Muscle of back (tissue), 11 donors: ENCODE results near the gene USP22. TPM values are rescaled to one million over a fixed set of nuclear protein-coding genes. Genes with fewer than 3 reads are reported as not detected.
"Not testable (repeated sequence)": the region's sequence is repeated elsewhere in the genome, so short reads cannot be mapped to it uniquely, and the experiment has no call there.

Experiments used
- DNase-seq, 3 donors: peaks; one replicate each; pipeline versions ENCODE4 v3.0.0 to v3.0.0-alpha.2; 2013
- polyA plus RNA-seq, 10 donors: library from polyadenylated mRNA; unstranded; fragments of 120-200 nt; gene quantifications; one replicate each; pipeline ENCODE4 v1.2.1, GENCODE V29; 2013; ENCODE audit not compliant: insufficient read length in 10 of 10

Gene USP22
- polyA plus RNA-seq, 10 donors = 135 to 203 (median 155) TPM

DNA sequence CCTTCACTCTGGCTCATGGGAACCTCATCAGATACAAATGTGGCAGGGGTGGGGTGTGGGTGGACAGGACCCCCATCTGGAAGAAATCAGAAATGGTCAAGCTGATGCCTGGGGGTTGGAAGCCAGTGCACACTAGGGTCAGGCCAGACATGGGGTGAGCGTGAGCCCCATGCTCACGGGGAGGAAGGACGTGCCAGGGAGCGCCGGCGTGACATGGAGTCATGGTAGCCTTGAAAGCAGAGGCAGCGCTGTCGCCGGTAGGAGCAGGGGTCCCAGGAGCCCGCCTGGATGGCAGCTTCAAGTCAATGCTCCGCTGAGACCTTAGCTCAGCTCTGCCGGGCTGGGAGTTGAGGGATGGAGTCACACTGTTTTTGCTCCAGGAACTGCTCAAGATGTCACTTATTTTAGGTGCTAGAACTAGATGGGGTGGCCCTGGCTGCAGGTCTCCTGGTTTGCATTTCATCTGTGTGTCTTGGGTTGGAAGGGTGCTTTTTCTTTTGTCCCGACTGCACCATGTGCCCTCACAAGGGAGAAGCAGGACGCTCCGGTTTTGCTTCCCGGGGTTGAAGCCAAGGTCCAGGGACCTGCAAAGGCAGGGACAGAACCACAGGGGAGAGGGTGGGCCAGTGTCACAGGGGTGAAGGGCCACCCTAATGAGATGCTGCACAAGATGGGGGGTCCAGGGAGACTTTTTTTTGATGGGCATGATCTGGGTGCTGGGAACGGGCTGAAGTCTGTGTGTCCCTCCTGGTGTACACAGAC is 51.4 kb downstream of the USP22 start:
- DNase-seq = no peak

DNA sequence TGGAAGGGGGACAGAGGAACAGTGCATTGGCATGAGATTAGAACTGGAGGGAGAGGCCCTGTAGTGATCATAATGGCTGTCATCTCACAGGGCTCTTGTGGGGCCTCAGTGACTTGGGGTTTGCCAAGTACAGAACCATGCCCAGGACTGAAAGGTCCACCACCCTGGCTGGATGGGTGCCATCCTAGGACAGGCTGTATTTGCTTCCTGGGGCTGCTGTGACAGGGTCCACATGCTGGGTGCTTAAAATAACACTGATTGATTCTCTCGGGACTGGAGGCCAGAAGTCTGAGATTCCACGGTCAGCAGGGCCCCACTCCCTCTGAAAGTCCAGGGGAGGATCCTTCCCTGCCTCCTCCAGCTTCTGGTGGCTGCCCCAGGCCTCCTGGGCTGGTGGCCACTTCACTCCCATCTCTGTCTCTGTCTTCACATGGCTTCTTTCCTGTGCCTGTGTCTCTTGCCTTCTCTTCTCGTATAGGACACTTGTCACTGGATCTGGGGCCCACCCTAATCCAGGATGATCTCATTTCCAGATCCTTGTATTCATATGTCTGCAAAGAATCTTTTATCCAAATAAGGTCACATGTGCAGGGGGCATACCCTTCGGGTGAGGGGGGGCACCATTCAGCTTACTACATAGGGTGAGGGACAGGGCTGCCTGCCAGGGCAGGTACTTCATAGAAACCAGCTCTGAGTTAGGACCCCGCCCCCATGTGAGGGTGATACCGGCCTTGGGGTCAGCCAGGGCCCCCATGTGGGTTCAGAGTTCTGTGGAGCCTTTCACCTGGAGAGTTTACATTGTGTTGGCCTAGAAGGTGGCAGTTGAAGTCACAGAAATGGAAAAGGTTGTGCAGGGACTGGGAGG is 52.6 kb downstream of the USP22 start:
- no peak for DNase-seq

- DNase-seq = no peak
These were observed 53.3 kb downstream of the USP22 start for GRCh38 chr17:20989481-20989880.

DNA sequence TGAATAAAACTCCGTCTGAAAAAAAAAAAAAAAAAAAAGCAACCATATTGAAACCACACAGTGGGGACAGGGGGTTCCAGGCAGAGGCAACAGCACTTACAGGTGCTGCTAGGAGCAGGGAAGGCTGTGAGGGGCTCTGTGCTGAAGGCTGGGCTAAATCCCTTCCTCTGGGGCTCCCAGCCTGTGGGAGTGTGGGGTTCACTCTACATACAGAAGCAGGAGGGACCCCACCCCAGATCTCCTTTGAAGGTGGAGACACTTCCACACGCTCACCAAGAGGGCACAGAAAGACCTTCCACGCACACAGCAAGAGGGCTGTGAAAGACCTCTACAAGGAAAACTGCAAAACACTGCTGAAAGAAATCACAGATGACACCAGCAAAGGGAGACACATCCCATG is 53.9 kb downstream of the USP22 start:
- no peak for DNase-seq

DNA sequence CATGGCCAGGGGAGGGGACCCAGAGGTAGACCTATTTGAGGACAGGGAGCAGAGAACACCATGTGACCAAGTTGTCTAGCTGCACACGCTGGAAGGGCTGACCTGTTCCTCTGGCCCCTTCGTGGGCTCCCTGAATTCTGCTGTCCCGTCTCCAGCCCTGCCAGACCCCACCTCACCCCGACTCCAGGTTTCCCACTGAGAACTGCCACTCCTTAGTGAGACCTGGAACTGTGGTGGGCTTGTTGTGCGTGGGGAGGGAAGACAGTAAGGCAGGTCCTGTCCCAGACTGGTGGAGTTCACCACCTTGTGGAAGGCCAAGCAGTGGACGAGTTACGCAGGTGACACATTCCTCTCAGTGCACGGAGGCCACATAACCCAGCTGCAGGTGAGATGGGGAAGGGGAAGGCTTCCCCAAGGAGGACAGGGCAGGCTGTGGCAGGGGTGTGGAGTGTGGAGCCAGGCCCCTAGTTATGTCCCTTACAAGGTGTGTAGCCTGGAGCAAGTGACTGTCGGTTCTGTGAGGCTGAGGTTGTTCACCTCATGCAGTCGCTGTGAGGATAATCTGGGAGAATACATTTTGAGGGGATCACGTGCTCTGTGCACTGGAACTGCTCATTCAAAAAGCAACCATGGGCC is 54.7 kb downstream of the USP22 start:
- DNase-seq = no peak

- no peak for DNase-seq
These were observed 55.3 kb downstream of the USP22 start for GRCh38 chr17:20987511-20987910.

DNA sequence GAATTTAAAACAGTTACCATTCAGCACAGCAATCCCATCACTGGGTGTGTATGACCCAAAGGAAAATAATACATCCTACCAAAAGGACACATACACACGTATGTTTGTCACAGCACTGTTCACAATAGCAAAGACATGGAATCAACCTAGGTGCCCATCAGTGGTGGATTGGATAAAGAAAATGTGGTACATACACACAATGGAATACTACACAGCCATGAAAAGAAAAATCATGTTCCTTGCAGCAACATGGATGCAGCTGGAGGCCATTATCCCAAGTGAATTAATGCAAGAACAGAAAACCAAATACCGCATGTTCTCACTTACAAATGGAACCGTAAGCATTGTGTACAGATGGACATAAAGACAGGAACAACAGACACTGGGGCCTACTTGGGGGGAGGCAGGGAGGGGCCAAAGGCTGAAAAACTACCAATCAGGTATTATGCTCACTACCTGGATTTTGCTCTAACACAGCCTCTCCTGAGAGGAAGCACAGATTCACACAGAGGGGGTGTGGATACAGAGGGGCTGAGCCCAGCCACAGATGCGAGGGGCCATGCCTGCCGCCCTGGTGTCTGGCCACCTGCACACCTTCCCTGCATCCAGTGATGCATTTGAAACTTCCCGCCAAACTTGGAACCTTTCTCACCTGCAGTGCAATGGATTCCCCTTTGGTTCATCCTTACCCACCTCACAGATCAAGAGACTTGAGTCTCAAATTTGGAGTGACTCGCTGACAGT is 55.9 kb downstream of the USP22 start:
- DNase-seq = no peak

DNA sequence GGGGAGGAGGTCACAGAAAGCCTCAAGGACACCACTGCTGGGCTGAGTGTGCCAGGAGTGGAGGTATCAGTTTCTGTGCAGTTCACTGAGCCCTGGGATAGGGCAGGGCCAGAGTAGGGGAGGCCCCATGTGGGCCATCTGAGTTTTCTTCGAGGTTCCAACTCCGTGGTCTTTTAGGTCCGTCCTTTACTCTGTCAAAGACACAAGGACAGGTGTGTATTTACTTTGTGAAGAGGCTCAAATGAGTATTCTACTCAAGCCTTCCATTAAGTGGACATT is 59.5 kb downstream of the USP22 start:
- no peak for DNase-seq

- DNase-seq = no peak
These were observed 60.0 kb downstream of the USP22 start for GRCh38 chr17:20982589-20983358.

DNA sequence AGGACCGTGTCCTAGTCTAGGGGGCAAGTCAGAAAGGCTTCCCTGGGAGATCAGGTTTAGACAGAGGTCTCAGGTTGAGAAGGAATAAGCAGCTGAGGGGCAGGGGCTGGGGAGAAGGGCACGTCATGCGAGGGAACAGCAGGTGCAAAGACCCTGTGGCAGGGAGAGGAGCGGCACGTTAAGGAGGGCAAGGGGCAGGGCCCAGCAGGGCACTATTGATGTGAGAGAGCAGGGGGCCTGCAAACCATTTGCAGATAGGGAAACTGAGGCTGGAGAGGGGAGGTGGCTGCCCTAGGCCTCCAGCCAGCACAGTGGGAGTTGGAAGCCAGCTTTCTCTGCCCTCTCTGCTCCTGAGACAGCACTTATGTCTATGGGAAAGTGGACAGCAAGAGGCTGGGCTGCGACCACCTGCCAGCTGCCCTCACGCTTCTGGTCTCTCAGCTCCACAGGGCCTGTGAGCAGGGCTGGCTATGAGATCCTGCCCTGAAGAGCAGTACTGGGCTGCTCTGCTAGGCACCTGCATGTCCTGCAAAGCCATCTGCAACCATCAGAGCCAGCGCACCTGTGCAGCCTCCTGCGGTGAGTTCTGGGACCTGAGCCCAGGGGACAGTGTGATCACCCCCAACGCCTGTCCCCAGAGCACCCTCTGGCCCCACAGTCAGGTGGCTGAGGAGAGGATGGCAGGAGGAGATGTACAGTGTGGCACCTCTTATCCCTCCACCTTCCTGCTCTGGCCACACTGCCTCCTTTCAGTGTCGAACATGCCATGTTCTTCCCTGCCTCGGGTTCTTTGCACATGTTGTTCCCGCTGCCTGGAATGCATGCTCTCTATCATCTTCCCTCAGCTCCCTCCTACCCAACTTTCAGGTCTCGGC is 61.5 kb downstream of the USP22 start:
- DNase-seq = no peak

DNA sequence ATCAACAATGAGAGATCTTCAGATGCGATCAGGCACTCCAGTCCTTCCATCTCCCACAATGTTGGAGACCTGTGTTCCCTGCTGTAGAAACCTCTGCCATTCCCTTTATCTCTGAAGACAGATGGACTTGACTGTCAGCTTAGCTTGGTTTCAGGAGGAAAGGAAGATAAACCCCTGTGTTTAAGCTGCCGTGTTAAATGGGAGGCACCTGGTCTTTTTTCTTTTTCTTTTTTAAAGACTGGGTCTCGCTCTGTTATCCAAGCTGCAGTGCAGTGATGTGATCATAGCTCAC is 63.1 kb downstream of the USP22 start:
- no peak for DNase-seq

DNA sequence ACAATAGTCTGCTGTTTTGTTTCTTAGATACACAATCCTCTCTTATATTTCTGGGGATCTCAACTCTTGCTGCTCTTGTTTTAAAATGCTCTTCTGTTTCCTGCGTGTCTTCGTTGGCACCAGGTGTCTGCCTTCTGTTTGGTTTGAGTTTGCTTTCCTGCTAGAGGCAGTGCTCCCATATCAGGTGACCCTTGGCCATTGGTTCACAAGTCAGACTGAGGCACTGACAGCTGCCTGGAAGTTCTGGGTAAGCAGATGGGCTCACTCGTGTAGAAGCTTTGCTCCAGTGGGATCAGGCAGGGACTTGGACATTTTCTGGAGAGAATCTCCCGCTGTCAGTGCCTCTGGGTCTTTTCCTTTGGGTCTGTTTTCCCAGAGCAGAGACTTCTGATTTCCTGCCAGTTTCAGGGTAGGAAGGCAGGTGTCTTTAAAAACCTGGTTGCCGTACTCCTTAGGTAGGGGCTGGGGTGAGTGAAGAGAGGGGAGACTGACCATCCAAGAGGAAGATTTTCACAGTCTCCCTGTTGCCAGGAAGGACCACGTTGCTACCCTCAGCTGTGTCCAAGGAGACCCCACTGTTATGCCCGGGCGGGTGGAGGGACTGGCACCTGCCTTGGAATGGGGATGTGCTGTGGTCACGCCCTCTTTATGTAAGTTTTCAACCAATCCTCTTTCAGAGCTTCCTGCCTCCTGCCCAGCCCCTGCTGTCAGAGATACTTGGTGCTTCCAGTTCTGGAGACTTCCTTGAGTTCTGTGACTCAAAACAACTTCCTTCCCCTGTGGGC is 63.6 kb downstream of the USP22 start:
- DNase-seq = not testable (repeated sequence)

GRCh38 chr17:20977609-20978253 is 65.1 kb downstream of the USP22 start:
- DNase-seq = peak in 1 of 3 donors; percentile 38

DNA sequence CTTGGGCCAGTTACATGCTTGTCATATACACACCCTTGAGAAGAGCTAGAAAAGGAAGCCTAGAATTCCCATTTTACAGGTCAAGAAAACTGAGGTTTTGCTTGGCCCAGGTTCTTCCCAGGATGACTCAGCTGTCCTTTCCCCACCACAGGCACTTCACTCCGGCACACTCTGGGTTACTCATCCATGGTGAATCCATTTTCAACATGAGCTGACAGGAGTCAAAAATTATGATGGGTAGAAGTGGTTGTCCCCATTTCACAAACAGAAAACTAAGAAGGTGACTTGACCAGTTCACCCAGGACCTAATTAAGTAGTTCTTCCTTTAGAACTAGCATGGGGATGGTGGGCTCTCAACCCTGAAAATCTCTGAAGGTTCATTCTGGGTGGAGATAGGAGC is 67.2 kb downstream of the USP22 start:
- no peak for DNase-seq

- DNase-seq = no peak
These were observed 72.5 kb downstream of the USP22 start for GRCh38 chr17:20970329-20970728.

- no peak for DNase-seq
These were observed 73.7 kb downstream of the USP22 start for GRCh38 chr17:20968913-20969616.

DNA sequence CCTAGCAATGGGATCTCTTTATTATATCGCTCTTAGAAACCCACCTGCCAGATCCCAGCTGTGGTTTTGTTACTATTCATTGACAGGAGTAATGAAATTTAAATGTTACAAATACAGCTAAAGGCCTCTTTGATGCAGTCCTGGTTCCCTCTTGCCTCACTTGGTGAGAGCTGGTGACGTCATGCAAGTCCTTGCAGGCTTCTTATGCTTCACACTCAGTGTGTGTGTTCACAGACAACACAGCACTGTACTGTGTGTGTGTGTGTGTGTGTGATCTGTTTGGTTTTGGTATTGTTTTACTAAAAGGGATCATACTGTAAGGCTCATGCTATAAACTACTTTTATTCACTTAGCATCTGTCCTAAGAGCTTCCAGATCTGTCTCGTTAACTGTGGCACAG is 75.0 kb downstream of the USP22 start:
- peak in 1 of 3 donors; percentile 29 for DNase-seq

DNA sequence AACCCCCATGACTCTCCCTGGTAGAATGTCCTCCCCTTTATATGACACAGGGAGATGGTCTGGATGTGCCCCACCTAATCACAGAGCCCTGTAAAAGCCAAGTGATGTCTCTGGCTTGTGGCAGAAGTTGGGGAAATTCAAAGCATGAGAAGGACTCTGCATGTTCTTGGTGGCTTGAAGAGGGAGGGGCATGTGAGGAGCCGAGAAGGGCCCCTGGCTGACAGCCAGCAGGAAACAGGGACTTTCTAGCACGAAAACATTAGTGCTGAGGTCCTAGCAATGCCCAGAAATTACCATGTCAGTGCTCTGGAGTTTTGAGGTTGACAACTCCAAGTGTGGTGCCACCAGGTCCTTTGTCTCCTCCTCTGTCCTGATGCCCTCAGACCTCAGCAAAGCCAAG is 75.9 kb downstream of the USP22 start:
- no peak for DNase-seq

GRCh38 chr17:20965492-20965891 is 77.3 kb downstream of the USP22 start:
- DNase-seq = no peak
